Thoracic aorta (tissue), 2 donors: ENCODE measurements around the gene ABCA13. TPM values are rescaled to one million over a fixed set of nuclear protein-coding genes. Genes with fewer than 3 reads are reported as not detected.

Experiments
- ATAC-seq: fragments of 150-250 bp; one replicate; pipeline ENCODE4 v1.8.0; 2017; ENCODE audit warnings: low read depth; ENCODE audit not compliant: insufficient number of reproducible peaks, low FRiP score
- DNase-seq: peaks from one replicate; pipeline ENCODE4 v3.0.0-alpha.2; 2020; ENCODE audit warnings: low spot score
- H3K27ac ChIP-seq, 2 donors: fragments of 200-600 bp; sonication (generic); 1 replicate in 1 of 2; 2 replicates in 1 of 2; pipeline ENCODE4 v1.5.1; 2016; ENCODE audit warnings: mild to moderate bottlenecking in 2 of 2, moderate library complexity in 2 of 2
- H3K27me3 ChIP-seq: fragments of 200-600 bp; sonication (generic); replicated peaks from 2 replicates; pipeline ENCODE4 v1.6.0; 2016; ENCODE audit warnings: mild to moderate bottlenecking; ENCODE audit not compliant: insufficient read depth
- H3K36me3 ChIP-seq: fragments of 200-600 bp; sonication (generic); one replicate; pipeline ENCODE4 v1.5.1; 2016
- H3K4me1 ChIP-seq, 2 donors: fragments of 200-600 bp; sonication (generic); 1 replicate in 1 of 2; 2 replicates in 1 of 2; pipeline versions ENCODE4 v1.5.1 to v1.6.0; 2016; ENCODE audit warnings: low read depth in 2 of 2, mild to moderate bottlenecking in 1 of 2; ENCODE audit not compliant: control insufficient read depth in 1 of 2
- H3K4me3 ChIP-seq: fragments of 200-600 bp; sonication (generic); 2 replicates; pipeline ENCODE4 v1.5.1; 2016; ENCODE audit warnings: mild to moderate bottlenecking
- H3K9me3 ChIP-seq: fragments of 200-600 bp; sonication (generic); 2 replicates; pipeline ENCODE4 v1.5.1; 2016
- CTCF ChIP-seq: fragments of 200-600 bp; sonication (generic); IDR thresholded peaks from one replicate; pipeline ENCODE4 v1.5.1; 2019; ENCODE audit warnings: antibody characterized with exemption
- total RNA-seq, 2 donors: library from RNA; depleted of rRNA; stranded (reverse); fragments of >200 nt; gene quantifications; one replicate each; pipeline versions ENCODE4 v1.1.0 to v1.2.3, GENCODE V29; 2016

The ABCA13 gene
- total RNA-seq, 2 donors from 2014 or later = not detected

- no peaks in the 10 kb centered on the region for H3K9me3 ChIP-seq
- ATAC-seq = no peak
- H3K27ac ChIP-seq = no peak overlapping the region
- no peaks in the 10 kb centered on the region for H3K36me3 ChIP-seq
- H3K27me3 ChIP-seq = no peaks in the 10 kb centered on the region
- H3K4me3 ChIP-seq = no peak overlapping the region
- DNase-seq = no peak
- TF ChIP-seq CTCF = no peak
- no peaks in the 10 kb centered on the region for H3K4me1 ChIP-seq
Observed at GRCh38 chr7:48311464-48312100, 140.3 kb downstream of the ABCA13 start.

DNA sequence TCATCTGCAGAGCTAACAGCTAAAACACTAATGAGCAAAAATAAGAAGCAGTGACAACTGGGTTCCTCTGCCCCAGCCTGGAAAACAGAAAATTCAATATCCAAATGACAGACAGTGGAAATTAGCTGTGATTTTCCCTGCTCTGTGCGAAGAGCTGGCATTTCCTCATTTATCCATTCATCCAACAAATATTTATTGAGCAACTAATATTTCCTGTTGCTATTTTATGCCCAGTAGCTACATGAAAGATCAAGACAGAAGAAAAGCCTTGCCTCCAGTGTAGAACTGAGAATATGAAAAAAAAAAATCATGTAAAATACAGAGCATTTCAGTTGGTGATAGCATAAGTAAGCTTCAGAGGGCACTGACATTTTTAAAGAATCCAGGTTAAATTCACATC is 140.9 kb downstream of the ABCA13 start:
- Histone ChIP-seq H3K4me3 (no peak overlapping the region), H3K36me3 (no peaks in the 10 kb centered on the region), H3K9me3 (no peaks in the 10 kb centered on the region), H3K27me3 (no peaks in the 10 kb centered on the region), H3K27ac (no peak overlapping the region), H3K4me1 (no peaks in the 10 kb centered on the region)
- DNase-seq = no peak
- no peak for ATAC-seq
- no peak for TF ChIP-seq CTCF

DNA sequence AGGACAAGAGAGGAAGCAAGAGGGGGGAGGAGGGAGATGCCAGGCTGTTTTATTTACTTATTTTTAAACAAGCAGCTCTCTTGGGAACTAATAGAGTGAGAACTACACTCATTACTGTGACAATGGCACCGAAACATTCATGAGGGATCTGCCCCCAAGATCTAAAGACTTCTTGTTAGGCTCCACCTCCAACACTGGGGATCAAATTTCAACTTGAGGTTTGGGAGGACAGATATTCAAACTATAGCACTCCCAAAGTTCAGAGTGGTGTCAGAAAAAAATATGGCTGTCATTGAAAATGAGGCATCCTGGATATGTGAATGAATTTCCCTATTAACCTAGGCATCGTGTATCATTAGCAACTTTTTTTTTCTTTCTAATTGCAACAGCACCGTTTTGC is 145.5 kb downstream of the ABCA13 start:
- TF ChIP-seq CTCF = no peak
- no peak overlapping the region for H3K4me3 ChIP-seq
- no peaks in the 10 kb centered on the region for H3K9me3 ChIP-seq
- no peaks in the 10 kb centered on the region for H3K27me3 ChIP-seq
- H3K4me1 ChIP-seq = no peaks in the 10 kb centered on the region
- DNase-seq = no peak
- no peak for ATAC-seq
- H3K27ac ChIP-seq = no peak overlapping the region
- H3K36me3 ChIP-seq = no peaks in the 10 kb centered on the region

DNA sequence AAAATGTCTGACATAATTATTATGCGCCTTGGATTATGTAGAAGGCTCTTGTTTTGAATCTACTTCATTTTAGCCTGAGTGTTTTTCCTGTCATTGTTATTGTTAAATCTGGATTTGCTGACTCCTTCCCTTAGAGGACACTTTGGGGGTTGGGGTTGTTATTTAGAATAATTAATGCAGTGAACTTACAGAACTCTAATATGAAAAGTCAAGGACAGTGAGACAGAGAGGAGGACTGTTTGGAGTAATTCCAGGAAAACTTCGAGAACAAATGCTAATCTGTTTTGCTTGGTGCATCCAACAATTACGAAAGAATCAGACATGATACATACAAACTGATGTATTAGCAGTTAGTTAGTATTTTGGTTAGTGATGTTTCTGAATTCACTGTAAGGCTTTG is 146.1 kb downstream of the ABCA13 start:
- ATAC-seq (no peak), DNase-seq (no peak)
- no peak overlapping the region for H3K27ac ChIP-seq
- no peak overlapping the region for H3K4me3 ChIP-seq
- no peak for TF ChIP-seq CTCF
- no peaks in the 10 kb centered on the region for H3K27me3 ChIP-seq
- H3K36me3 ChIP-seq = no peaks in the 10 kb centered on the region
- H3K9me3 ChIP-seq = no peaks in the 10 kb centered on the region
- no peaks in the 10 kb centered on the region for H3K4me1 ChIP-seq

DNA sequence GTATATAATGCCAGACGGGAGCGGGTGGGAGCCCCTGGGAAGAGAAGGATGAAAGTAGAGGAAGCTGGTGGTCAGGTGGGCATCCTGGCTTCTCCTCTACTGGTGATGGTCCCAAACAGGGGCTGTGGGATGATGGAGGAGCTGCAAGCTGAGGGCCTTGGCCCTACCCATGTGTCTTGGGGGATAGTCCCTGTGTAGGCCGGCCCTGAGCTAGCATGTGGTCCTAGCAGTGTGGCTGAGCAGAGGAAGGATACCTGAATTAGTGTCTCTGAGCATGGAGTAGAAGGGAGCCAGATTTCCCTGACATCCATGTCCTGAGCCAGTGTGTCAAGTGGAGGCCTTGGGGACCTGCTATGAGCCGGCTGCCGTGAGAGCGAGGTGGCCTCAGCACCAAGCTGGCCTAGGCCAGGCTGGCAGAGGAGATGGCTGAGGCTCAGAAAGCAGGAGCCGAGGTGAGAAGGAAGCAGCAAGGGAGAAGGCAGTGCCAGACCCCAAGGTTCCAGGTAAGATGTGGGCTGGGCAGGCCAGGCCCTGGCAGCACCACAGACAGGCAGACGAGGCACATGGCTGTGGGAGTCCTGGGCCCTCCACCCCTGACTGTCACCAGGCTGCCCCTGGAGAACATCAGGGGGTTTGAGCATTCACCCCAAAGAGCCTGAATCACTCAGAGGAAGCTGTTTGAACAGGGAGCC is 150.2 kb downstream of the ABCA13 start:
- peaks cover 10% of the 10 kb centered on the region for H3K9me3 ChIP-seq
- H3K4me3 ChIP-seq = no peak overlapping the region
- DNase-seq (no peak), ATAC-seq (no peak)
- H3K27me3 ChIP-seq = no peaks in the 10 kb centered on the region
- no peak for TF ChIP-seq CTCF
- H3K36me3 ChIP-seq = no peaks in the 10 kb centered on the region
- no peak overlapping the region for H3K27ac ChIP-seq
- H3K4me1 ChIP-seq = no peaks in the 10 kb centered on the region
